Gastrocnemius medialis (tissue), 4 donors: Measurements from ENCODE around the gene PPP1R9B. TPM values are rescaled to one million over a fixed set of nuclear protein-coding genes. Genes with fewer than 3 reads are reported as not detected.

Experiments
- ATAC-seq, 2 donors: fragments of 150-250 bp; one replicate each; pipeline ENCODE4 v1.9.1; 2016
- DNase-seq, 2 donors: peaks; one replicate each; pipeline ENCODE4 v3.0.0-alpha.2; 2019
- H3K27ac ChIP-seq, 4 donors: fragments of 200-600 bp; sonication (generic); 1 replicate in 1 of 4; 2 replicates in 3 of 4; pipeline ENCODE4 v1.5.1; 2016 to 2018; ENCODE audit warnings: mild to moderate bottlenecking in 2 of 4, moderate library complexity in 1 of 4
- H3K27me3 ChIP-seq, 3 donors: fragments of 200-600 bp; sonication (generic) in 2 of 3; 1 replicate in 1 of 3; 2 replicates in 2 of 3; pipeline versions ENCODE4 v1.5.1 to v1.6.0; 2016 to 2019; ENCODE audit warnings: mild to moderate bottlenecking in 1 of 3, moderate library complexity in 1 of 3
- H3K36me3 ChIP-seq, 2 donors: fragments of 200-600 bp; sonication (generic) in 1 of 2; one replicate each; pipeline ENCODE4 v1.5.1; 2017 to 2018
- H3K4me1 ChIP-seq, 2 donors: fragments of 200-600 bp; sonication (generic) in 1 of 2; one replicate each; pipeline ENCODE4 v1.5.1; 2016 to 2017; ENCODE audit warnings: mild to moderate bottlenecking in 2 of 2
- H3K4me3 ChIP-seq, 4 donors: fragments of 200-600 bp; sonication (generic) in 3 of 4; 1 replicate in 1 of 4; 2 replicates in 3 of 4; pipeline ENCODE4 v1.5.1; 2016 to 2019; ENCODE audit warnings: mild to moderate bottlenecking in 2 of 4
- H3K9me3 ChIP-seq, 3 donors: fragments of 200-600 bp; sonication (generic) in 2 of 3; 1 replicate in 1 of 3; 2 replicates in 2 of 3; pipeline ENCODE4 v1.5.1; 2016 to 2019
- CTCF ChIP-seq, 5 experiments: fragments of 450-650 bp in 3 of 5; fragments of 200-600 bp in 2 of 5; sonication (generic) in 2 of 5; IDR thresholded peaks in 4 of 5; conservative IDR thresholded peaks in 1 of 5; 1 replicate in 4 of 5; 2 replicates in 1 of 5; pipeline ENCODE4 v1.5.1; 2016 to 2019; ENCODE audit warnings: antibody characterized with exemption in 5 of 5, mild to moderate bottlenecking in 3 of 5, moderate library complexity in 3 of 5
- POLR2A ChIP-seq, 2 donors: fragments of 450-650 bp; IDR thresholded peaks; one replicate each; pipeline ENCODE4 v1.6.1; 2017; ENCODE audit warnings: antibody characterized with exemption in 2 of 2, mild to moderate bottlenecking in 2 of 2, moderate library complexity in 2 of 2
- in situ Hi-C, 4 donors: fragments of 200-750 bp; cut with MboI; loops; one replicate each; pipeline versions ENCODE4 v1.15.0 to v1.8.0; 2017; ENCODE audit warnings: low sequenced_read_pairs in 4 of 4
- intact Hi-C: fragments of 100-400 bp; cut with DNase I; formaldehyde crosslinking; loops from one replicate; pipeline ENCODE4 v1.15.1; 2023; ENCODE audit warnings: low total_unique reads
- total RNA-seq, 4 donors: library from RNA; depleted of rRNA; stranded (reverse); fragments of >200 nt; gene quantifications; one replicate each; pipeline versions ENCODE4 v1.1.0 to v1.2.3, GENCODE V29; 2016

The PPP1R9B gene
- total RNA-seq, 4 donors from 2014 or later: 4.7 to 18.8 (median 11.0) TPM

- ATAC-seq (no peak), DNase-seq (no peak)
- Histone ChIP-seq H3K27me3 (no peaks in the 10 kb centered on the region), H3K4me1 (peaks cover 39 to 45% of the 10 kb centered on the region in 2 donors), H3K9me3 (no peaks in the 10 kb centered on the region), H3K36me3 (peaks cover 0 to 15% of the 10 kb centered on the region in 2 donors), H3K4me3 (peak overlapping the region in 3 of 4 donors; percentile 38 to 89 (median 79)), H3K27ac (peak overlapping the region; percentile 85 to 93 (median 91))
- in situ Hi-C loops: no loop called here
- TF ChIP-seq POLR2A (IDR thresholded peaks at IDR 0.05): peak in 1 of 2 donors; percentile 31
- peak in 2 of 5 experiments; percentile 13 to 24 for TF ChIP-seq CTCF (IDR thresholded peaks at IDR 0.05 in 4 of 5, conservative IDR thresholded peaks at IDR 0.05 in 1 of 5)
- intact Hi-C loops: loop anchor here (5.0 kb wide), 1 partner anchor 34 kb away; no protein-coding TSS in a partner anchor
Observed at GRCh38 chr17:50146230-50146926, 4.1 kb downstream of the PPP1R9B start.

- TF ChIP-seq CTCF (IDR thresholded peaks at IDR 0.05 in 4 of 5, conservative IDR thresholded peaks at IDR 0.05 in 1 of 5): no peak
- no peak for TF ChIP-seq POLR2A (IDR thresholded peaks at IDR 0.05)
- Histone ChIP-seq H3K4me1 (peaks cover 39 to 42% of the 10 kb centered on the region in 2 donors), H3K36me3 (peaks cover 0 to 21% of the 10 kb centered on the region in 2 donors), H3K27me3 (no peaks in the 10 kb centered on the region), H3K9me3 (no peaks in the 10 kb centered on the region), H3K4me3 (no peak overlapping the region), H3K27ac (peak overlapping the region; percentile 85 to 93 (median 91))
- ATAC-seq (no peak), DNase-seq (no peak)
- intact Hi-C loops (loop anchor here (5.0 kb wide), 1 partner anchor 33 kb away; no protein-coding TSS in a partner anchor), in situ Hi-C loops (no loop called here)
Observed at GRCh38 chr17:50145532-50146229, 4.8 kb downstream of the PPP1R9B start.

GRCh38 chr17:50144845-50145531 lies 5.5 kb downstream of the PPP1R9B start:
- Histone ChIP-seq H3K4me1 (peaks cover 43 to 46% of the 10 kb centered on the region in 2 donors), H3K27me3 (no peaks in the 10 kb centered on the region), H3K4me3 (no peak overlapping the region), H3K36me3 (peaks cover 0 to 26% of the 10 kb centered on the region in 2 donors), H3K27ac (peak overlapping the region; percentile 85 to 93 (median 91)), H3K9me3 (no peaks in the 10 kb centered on the region)
- TF ChIP-seq CTCF (IDR thresholded peaks at IDR 0.05 in 4 of 5, conservative IDR thresholded peaks at IDR 0.05 in 1 of 5) (no peak), POLR2A (IDR thresholded peaks at IDR 0.05) (no peak)
- in situ Hi-C loops: no loop called here
- intact Hi-C loops: loop anchor here (5.0 kb wide), 1 partner anchor 33 kb away; no protein-coding TSS in a partner anchor
- peak in 1 of 2 donors; percentile 48 for DNase-seq
- ATAC-seq: no peak

GRCh38 chr17:50144355-50144754 lies 6.1 kb downstream of the PPP1R9B start:
- intact Hi-C loops: no loop called here
- DNase-seq (no peak), ATAC-seq (no peak)
- no peak for TF ChIP-seq CTCF (IDR thresholded peaks at IDR 0.05 in 4 of 5, conservative IDR thresholded peaks at IDR 0.05 in 1 of 5)
- no peak for TF ChIP-seq POLR2A (IDR thresholded peaks at IDR 0.05)
- Histone ChIP-seq H3K4me3 (no peak overlapping the region), H3K4me1 (peaks cover 46 to 49% of the 10 kb centered on the region in 2 donors), H3K36me3 (peaks cover 0 to 30% of the 10 kb centered on the region in 2 donors), H3K9me3 (no peaks in the 10 kb centered on the region), H3K27me3 (no peaks in the 10 kb centered on the region), H3K27ac (peak overlapping the region; percentile 85 to 93 (median 91))
- in situ Hi-C loops: no loop called here
